SK-N-SH treated with all-trans-retinoic acid at 6 μM for 48 hours (cell line): ENCODE measurements around the gene SPTBN4.

Experiments used
- ATAC-seq: fragments of 200-7000 bp; cut with Tn5 transposase; 3 replicates; pipeline ENCODE4 v1.9.1; 2020; ENCODE audit warnings: mild to moderate bottlenecking, moderate library complexity
- BACH2 ChIP-seq: fragments of 250-450 bp; sonication (Bioruptor Pico); IDR thresholded peaks from 2 replicates; pipeline ENCODE4 v1.9.0; 2021; ENCODE audit warnings: mild to moderate bottlenecking, borderline replicate concordance
- CSDC2 ChIP-seq: fragments of 250-450 bp; sonication (Bioruptor Pico); IDR thresholded peaks from 2 replicates; pipeline ENCODE4 v1.5.0; 2020; ENCODE audit warnings: mild to moderate bottlenecking, moderate library complexity
- CSRNP3 ChIP-seq: fragments of 250-450 bp; sonication (Bioruptor Pico); IDR thresholded peaks from 2 replicates; pipeline ENCODE4 v1.5.1; 2021; ENCODE audit warnings: mild to moderate bottlenecking, moderate library complexity
- GLIS3 ChIP-seq: fragments of 250-450 bp; sonication (Bioruptor Pico); IDR thresholded peaks from 2 replicates; pipeline ENCODE4 v1.5.0; 2020; ENCODE audit warnings: mild to moderate bottlenecking, moderate library complexity
- ISL1 ChIP-seq: fragments of 250-450 bp; sonication (Bioruptor Pico); IDR thresholded peaks from 2 replicates; pipeline ENCODE4 v2.1.2; 2022; ENCODE audit warnings: mild to moderate bottlenecking, moderate library complexity
- OSR1 ChIP-seq: fragments of 250-450 bp; sonication (Bioruptor Pico); IDR thresholded peaks from 2 replicates; pipeline ENCODE4 v1.8.0; 2022; ENCODE audit warnings: moderate library complexity, mild to moderate bottlenecking, inconsistent platforms
- PATZ1 ChIP-seq: fragments of 250-450 bp; sonication (Bioruptor Pico); IDR thresholded peaks from 2 replicates; pipeline ENCODE4 v1.8.0; 2020; ENCODE audit warnings: mild to moderate bottlenecking, moderate library complexity, borderline replicate concordance
- PPARA ChIP-seq: fragments of 250-450 bp; sonication (Bioruptor Pico); IDR thresholded peaks from 2 replicates; pipeline ENCODE4 v1.5.0; 2020; ENCODE audit warnings: mild to moderate bottlenecking, borderline replicate concordance
- RARB ChIP-seq: fragments of 250-450 bp; sonication (Bioruptor Pico); IDR thresholded peaks from 2 replicates; pipeline ENCODE4 v1.8.0; 2021; ENCODE audit warnings: mild to moderate bottlenecking, moderate library complexity
- SNAI2 ChIP-seq: fragments of 250-450 bp; sonication (Bioruptor Pico); IDR thresholded peaks from 2 replicates; pipeline ENCODE4 v1.5.0; 2020; ENCODE audit warnings: mild to moderate bottlenecking, moderate library complexity
- TOX ChIP-seq: fragments of 250-450 bp; sonication (Bioruptor Pico); IDR thresholded peaks from 2 replicates; pipeline ENCODE4 v1.8.0; 2021; ENCODE audit warnings: mild to moderate bottlenecking, moderate library complexity, borderline replicate concordance
- ZC3H10 ChIP-seq: fragments of 250-450 bp; sonication (Bioruptor Pico); IDR thresholded peaks from 2 replicates; pipeline ENCODE4 v1.5.1; 2021; ENCODE audit warnings: mild to moderate bottlenecking, moderate library complexity
- ZFP3 ChIP-seq: fragments of 250-450 bp; sonication (Bioruptor Pico); IDR thresholded peaks from 2 replicates; pipeline ENCODE4 v1.5.0; 2020; ENCODE audit warnings: mild to moderate bottlenecking, moderate library complexity
- ZFP30 ChIP-seq: fragments of 450-650 bp; formaldehyde crosslinking; IDR thresholded peaks from 2 replicates; pipeline ENCODE4 v1.5.0; 2022; ENCODE audit warnings: mild to moderate bottlenecking, moderate library complexity
- ZNF565 ChIP-seq: fragments of 450-650 bp; formaldehyde crosslinking; conservative IDR thresholded peaks from 2 replicates; pipeline ENCODE4 v1.5.0; 2020; ENCODE audit warnings: low read depth, mild to moderate bottlenecking, moderate library complexity
- TF ChIP-seq, protein P1 (sequence below): fragments of 250-450 bp; sonication (Bioruptor Pico); IDR thresholded peaks from 2 replicates; pipeline ENCODE4 v1.5.0; 2020; ENCODE audit warnings: mild to moderate bottlenecking, moderate library complexity
- TF ChIP-seq, protein P2 (sequence below): fragments of 250-450 bp; sonication (Bioruptor Pico); IDR thresholded peaks from 2 replicates; pipeline ENCODE4 v1.5.1; 2020; ENCODE audit warnings: low read depth, mild to moderate bottlenecking, moderate library complexity
- TF ChIP-seq, protein P3 (sequence below): fragments of 250-450 bp; sonication (Bioruptor Pico); IDR thresholded peaks from 2 replicates; pipeline ENCODE4 v1.8.0; 2021; ENCODE audit warnings: low read depth, mild to moderate bottlenecking, moderate library complexity, borderline replicate concordance

SPTBN4 gene

DNA sequence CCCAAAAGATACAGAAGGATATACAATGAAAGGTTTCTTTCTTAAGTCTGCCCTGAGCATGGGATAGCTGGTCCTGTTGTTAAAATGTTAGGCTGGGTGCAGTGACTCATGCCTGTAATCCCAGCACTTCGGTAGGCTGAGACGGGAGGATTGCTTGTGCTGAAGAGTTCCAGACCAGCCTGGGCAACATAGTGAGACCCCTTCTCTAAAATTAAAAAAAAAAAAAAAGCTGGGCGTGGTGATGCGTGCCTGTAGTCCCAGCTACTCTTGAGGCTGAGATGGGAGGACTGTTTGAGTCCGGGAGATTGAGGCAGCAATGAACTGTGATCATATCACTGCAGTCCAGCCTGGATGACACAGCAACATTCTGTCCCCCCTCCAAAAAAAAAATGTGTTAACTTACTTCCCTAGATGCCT, 57.3 kb downstream of the SPTBN4 start:
- no peak for ATAC-seq
- TF ChIP-seq BACH2 (CRISPR knock-in tag): no peak
- TF ChIP-seq, protein P1, sequence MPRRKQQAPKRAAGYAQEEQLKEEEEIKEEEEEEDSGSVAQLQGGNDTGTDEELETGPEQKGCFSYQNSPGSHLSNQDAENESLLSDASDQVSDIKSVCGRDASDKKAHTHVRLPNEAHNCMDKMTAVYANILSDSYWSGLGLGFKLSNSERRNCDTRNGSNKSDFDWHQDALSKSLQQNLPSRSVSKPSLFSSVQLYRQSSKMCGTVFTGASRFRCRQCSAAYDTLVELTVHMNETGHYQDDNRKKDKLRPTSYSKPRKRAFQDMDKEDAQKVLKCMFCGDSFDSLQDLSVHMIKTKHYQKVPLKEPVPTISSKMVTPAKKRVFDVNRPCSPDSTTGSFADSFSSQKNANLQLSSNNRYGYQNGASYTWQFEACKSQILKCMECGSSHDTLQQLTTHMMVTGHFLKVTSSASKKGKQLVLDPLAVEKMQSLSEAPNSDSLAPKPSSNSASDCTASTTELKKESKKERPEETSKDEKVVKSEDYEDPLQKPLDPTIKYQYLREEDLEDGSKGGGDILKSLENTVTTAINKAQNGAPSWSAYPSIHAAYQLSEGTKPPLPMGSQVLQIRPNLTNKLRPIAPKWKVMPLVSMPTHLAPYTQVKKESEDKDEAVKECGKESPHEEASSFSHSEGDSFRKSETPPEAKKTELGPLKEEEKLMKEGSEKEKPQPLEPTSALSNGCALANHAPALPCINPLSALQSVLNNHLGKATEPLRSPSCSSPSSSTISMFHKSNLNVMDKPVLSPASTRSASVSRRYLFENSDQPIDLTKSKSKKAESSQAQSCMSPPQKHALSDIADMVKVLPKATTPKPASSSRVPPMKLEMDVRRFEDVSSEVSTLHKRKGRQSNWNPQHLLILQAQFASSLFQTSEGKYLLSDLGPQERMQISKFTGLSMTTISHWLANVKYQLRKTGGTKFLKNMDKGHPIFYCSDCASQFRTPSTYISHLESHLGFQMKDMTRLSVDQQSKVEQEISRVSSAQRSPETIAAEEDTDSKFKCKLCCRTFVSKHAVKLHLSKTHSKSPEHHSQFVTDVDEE (CRISPR knock-in tag): no peak
- no peak for TF ChIP-seq TOX (CRISPR knock-in tag)
- TF ChIP-seq GLIS3 (CRISPR knock-in tag): no peak

- TF ChIP-seq PPARA (CRISPR knock-in tag): no peak
- no peak for TF ChIP-seq BACH2 (CRISPR knock-in tag)
- TF ChIP-seq CSDC2: no peak
- TF ChIP-seq ZFP30 (CRISPR knock-in tag): no peak
- TF ChIP-seq OSR1 (CRISPR knock-in tag): no peak
- TF ChIP-seq ZFP3 (CRISPR knock-in tag): no peak
- TF ChIP-seq SNAI2 (CRISPR knock-in tag): no peak
- TF ChIP-seq PATZ1 (CRISPR knock-in tag): no peak
- TF ChIP-seq, protein P2, sequence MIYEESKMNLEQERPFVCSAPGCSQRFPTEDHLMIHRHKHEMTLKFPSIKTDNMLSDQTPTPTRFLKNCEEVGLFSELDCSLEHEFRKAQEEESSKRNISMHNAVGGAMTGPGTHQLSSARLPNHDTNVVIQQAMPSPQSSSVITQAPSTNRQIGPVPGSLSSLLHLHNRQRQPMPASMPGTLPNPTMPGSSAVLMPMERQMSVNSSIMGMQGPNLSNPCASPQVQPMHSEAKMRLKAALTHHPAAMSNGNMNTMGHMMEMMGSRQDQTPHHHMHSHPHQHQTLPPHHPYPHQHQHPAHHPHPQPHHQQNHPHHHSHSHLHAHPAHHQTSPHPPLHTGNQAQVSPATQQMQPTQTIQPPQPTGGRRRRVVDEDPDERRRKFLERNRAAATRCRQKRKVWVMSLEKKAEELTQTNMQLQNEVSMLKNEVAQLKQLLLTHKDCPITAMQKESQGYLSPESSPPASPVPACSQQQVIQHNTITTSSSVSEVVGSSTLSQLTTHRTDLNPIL (CRISPR knock-in tag): no peak
- TF ChIP-seq, protein P1 (CRISPR knock-in tag): no peak
- no peak for TF ChIP-seq ZC3H10 (CRISPR knock-in tag)
- TF ChIP-seq ZNF565 (CRISPR knock-in tag): no peak
- TF ChIP-seq ISL1 (CRISPR knock-in tag): no peak
- TF ChIP-seq CSRNP3 (CRISPR knock-in tag): no peak
- no peak for ATAC-seq
These were observed 57.9 kb downstream of the SPTBN4 start for GRCh38 chr19:40524655-40525054.

DNA sequence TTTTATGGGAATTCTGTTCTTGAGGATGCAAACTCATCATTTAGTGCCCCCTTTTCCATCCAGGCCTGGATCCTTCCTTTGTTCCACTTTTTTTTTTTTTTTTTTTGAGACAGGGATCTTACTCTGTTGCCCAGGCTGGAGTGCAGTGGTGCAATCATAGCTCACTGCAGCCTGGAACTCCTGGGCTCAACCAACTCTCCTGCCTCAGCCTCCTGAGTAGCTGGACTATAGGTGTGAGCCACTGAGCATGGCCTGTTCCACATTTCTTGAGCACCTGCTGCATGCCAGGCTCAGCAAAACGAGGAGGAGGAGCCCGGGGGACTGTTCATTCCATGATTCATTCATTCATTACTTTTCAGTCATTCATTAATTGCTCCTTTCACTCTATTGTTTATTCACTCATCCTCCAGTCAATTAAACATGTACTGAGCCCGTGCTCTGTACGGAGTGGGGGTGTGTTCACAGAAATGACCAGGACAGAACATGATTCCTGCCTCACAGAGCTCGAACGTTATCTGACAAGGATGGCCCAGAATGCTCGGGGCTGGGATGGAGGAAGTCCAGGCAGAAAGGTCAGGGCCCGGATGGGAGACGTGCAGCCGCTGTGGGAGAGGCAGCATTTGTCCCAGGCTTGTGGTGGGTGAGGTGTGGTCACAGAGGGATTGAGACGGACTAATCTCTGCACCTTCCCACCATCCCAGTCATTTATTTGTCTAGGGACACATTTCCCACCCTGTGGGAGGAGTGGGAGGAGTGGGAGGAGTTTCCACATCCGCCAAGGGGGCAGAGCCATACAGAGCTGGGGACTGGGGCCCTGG, 58.6 kb downstream of the SPTBN4 start:
- no peak for TF ChIP-seq TOX (CRISPR knock-in tag)
- TF ChIP-seq, protein P3, sequence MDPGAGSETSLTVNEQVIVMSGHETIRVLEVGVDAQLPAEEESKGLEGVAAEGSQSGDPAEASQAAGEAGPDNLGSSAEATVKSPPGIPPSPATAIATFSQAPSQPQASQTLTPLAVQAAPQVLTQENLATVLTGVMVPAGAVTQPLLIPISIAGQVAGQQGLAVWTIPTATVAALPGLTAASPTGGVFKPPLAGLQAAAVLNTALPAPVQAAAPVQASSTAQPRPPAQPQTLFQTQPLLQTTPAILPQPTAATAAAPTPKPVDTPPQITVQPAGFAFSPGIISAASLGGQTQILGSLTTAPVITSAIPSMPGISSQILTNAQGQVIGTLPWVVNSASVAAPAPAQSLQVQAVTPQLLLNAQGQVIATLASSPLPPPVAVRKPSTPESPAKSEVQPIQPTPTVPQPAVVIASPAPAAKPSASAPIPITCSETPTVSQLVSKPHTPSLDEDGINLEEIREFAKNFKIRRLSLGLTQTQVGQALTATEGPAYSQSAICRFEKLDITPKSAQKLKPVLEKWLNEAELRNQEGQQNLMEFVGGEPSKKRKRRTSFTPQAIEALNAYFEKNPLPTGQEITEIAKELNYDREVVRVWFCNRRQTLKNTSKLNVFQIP (CRISPR knock-in tag): no peak
- TF ChIP-seq RARB (CRISPR knock-in tag): no peak
- no peak for TF ChIP-seq ZNF565 (CRISPR knock-in tag)
- TF ChIP-seq CSDC2: no peak
- TF ChIP-seq, all 23 proteins: peak for 0
- ATAC-seq: no peak
